ENCODE results near the gene KIAA0825. TPM values are rescaled to one million over a fixed set of nuclear protein-coding genes. Genes with fewer than 3 reads are reported as not detected.
A peak's percentile ranks its signal among the peaks of the same experiment; 100 is the strongest.

The KIAA0825 gene
- polyA plus RNA-seq, 1 of the 3 experiments (the other 2 are of a cell fraction) = 0.61 TPM

GRCh38 chr5:94469894-94470329 lies 148.5 kb downstream of the KIAA0825 start (continued):
- peak; percentile 55 for TF ChIP-seq RAD21 (IDR thresholded peaks at IDR 0.05; ENCODE audit: low read length)
- TF ChIP-seq RXRA (IDR thresholded peaks at IDR 0.05; ENCODE audit: borderline replicate concordance, low read depth) = 0 out of 2 replicates have a peak, but pooled peaks have one; percentile 28
- peak; percentile 76; the same call in 1 of the 2 replicates for TF ChIP-seq FOXM1 (IDR thresholded peaks at IDR 0.05; ENCODE audit: low read depth)
- TF ChIP-seq PBX3 (IDR thresholded peaks at IDR 0.05) = peak; percentile 94
- no peak for TF ChIP-seq USF2 (IDR thresholded peaks at IDR 0.05; ENCODE audit: borderline replicate concordance, low read depth, low read length)
- peak; percentile 82 for TF ChIP-seq CHD2 (IDR thresholded peaks at IDR 0.05; ENCODE audit: low read length, partially characterized antibody)
- TF ChIP-seq NRF1 (IDR thresholded peaks at IDR 0.05; ENCODE audit: low read depth, low read length) = no peak
- TF ChIP-seq EP300 (IDR thresholded peaks at IDR 0.05; ENCODE audit: borderline replicate concordance in 1 of 2, low read depth in 1 of 2, low read length in 1 of 2) = peak; percentile 97 to 100
- TF ChIP-seq ELF1 (IDR thresholded peaks at IDR 0.05) = no peak

GRCh38 chr5:94467954-94468930 lies 150.2 kb downstream of the KIAA0825 start:
- H3K9ac ChIP-seq = no peak overlapping the region
- no peaks in the 10 kb centered on the region for H3K9me2 ChIP-seq
- H3K36me3 ChIP-seq (replicated peaks in 1 of 2; ENCODE audit: control insufficient read depth in 1 of 2, insufficient read depth in 2 of 2, low read length in 1 of 2) = no peaks in the 10 kb centered on the region
- H2AFZ ChIP-seq (ENCODE audit: low read depth) = no peak overlapping the region
- no peak overlapping the region for H3K4me3 ChIP-seq (ENCODE audit: low read depth in 2 of 2, low read length in 1 of 2)
- TF ChIP-seq RCOR1 (IDR thresholded peaks at IDR 0.05; ENCODE audit: low read length) = no peak
- TF ChIP-seq CTCF (IDR thresholded peaks at IDR 0.05) = no peak
- TF ChIP-seq YY1 (IDR thresholded peaks at IDR 0.05; ENCODE audit: low read depth) = no peak
- TF ChIP-seq NRF1 (IDR thresholded peaks at IDR 0.05; ENCODE audit: low read depth, low read length) = no peak
- TF ChIP-seq EP300 (IDR thresholded peaks at IDR 0.05; ENCODE audit: borderline replicate concordance in 1 of 2, low read depth in 1 of 2, low read length in 1 of 2) = no peak
- no peak for TF ChIP-seq ELF1 (IDR thresholded peaks at IDR 0.05)
- no peak for TF ChIP-seq POLR2AphosphoS5 (IDR thresholded peaks at IDR 0.05; ENCODE audit: low read depth, low read length)
- TF ChIP-seq RFX5 (IDR thresholded peaks at IDR 0.05; ENCODE audit: low read length) = no peak
- TF ChIP-seq USF1 (IDR thresholded peaks at IDR 0.05; ENCODE audit: borderline replicate concordance, low read depth) = no peak
- H3F3A ChIP-seq (replicated peaks; ENCODE audit: insufficient read depth) = no peaks in the 10 kb centered on the region
- peak overlapping the region in 1 of 2 experiments; percentile 97; a peak in 2 of 4 replicates for H3K27ac ChIP-seq (ENCODE audit: low read depth in 2 of 2, low read length in 1 of 2)
- no peaks in the 10 kb centered on the region for H3K79me2 ChIP-seq (ENCODE audit: insufficient read depth)
- H3K9me3 ChIP-seq = no peaks in the 10 kb centered on the region
- H3K4me1 ChIP-seq (ENCODE audit: control insufficient read depth in 1 of 2, insufficient read depth in 2 of 2, low read depth in 1 of 2, low read length in 1 of 2) = peaks cover 0 to 37% of the 10 kb centered on the region in 2 experiments; a peak in 3 of 4 replicates
- ChIA-PET CTCF (interaction anchor here (0.8 to 2.5 kb wide), 5 partner anchors 55 to 667 kb away, joined by 3 to 8 read pairs (median 6); no protein-coding TSS in a partner anchor), POLR2A (no interaction called here)
- no peak for DNase-seq
- no peaks in the 10 kb centered on the region for H4K20me1 ChIP-seq (ENCODE audit: insufficient read depth)
- 87% methylated on average over 5 of the region's 5 CpGs for WGBS (ENCODE audit: low lambda C conversion rate)
- H3K27me3 ChIP-seq (ENCODE audit: insufficient read depth) = no peaks in the 10 kb centered on the region
- H3K4me2 ChIP-seq = no peak overlapping the region
